Neural progenitor cell (in vitro differentiated cells): ENCODE results near the gene MAP4K2.

Experiments
- CTCF ChIP-seq: fragments of 200-600 bp; sonication (generic); IDR thresholded peaks from 2 replicates; pipeline ENCODE4 v1.5.1; 2017; ENCODE audit warnings: antibody characterized with exemption, mild to moderate bottlenecking
- EZH2 ChIP-seq: fragments of 200-600 bp; sonication (generic); IDR thresholded peaks from 2 replicates; pipeline ENCODE4 v1.6.1; 2017; ENCODE audit warnings: antibody characterized with exemption, mild to moderate bottlenecking, moderate library complexity
- EZH2phosphoT487 ChIP-seq: fragments of 200-600 bp; sonication (generic); IDR thresholded peaks from 2 replicates; pipeline ENCODE4 v1.6.1; 2017; ENCODE audit warnings: antibody characterized with exemption

- no peak for TF ChIP-seq EZH2phosphoT487
- TF ChIP-seq CTCF = no peak
- TF ChIP-seq EZH2 = no peak
Measured at GRCh38 chr11:64813826-64814225, 10.8 kb upstream of the MAP4K2 start.
